Measurements from ENCODE around the gene EZH1.

EZH1 gene

GRCh38 chr17:42682722-42683403 is 62.0 kb downstream of the EZH1 start:
- DNase-seq (ENCODE audit: low spot score): peak; percentile 71

DNA sequence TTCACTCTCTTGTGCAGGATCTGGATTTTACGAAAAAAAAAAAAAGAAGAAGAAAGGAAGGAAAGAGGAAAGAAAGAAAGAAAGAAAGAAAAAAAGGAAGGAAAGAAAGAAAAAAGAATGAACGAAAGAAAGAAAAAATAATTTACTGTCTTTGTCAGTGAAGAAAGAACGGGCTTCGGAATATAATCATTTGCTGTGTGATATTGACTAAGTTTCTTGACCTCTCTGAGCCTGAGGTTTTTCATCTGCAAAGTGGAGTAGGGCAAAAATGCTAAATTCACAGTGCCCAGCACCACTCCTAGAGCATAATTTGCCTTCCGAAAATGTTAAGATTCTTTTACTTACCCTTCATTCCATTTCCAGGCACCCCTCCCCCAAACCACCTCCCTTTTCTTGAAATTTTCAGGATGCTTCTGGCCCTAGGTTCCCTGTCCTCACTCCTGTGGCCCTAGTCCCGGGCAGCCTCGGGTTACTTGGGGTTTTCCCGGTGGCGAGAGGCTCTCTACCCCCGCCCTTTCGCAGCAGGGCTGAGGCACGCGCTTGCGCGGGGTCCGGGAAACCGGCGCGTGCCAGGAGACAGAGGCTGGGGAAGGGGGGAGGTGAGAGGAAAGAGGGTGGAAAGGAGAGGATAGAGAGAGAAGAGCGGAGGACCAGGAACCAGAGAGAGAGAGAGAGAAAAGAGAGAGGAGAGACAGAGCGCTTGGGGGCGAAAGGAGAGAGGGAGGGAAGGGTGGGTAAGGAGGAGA is 62.7 kb downstream of the EZH1 start, which contains the start of gene CNTNAP1:
Gene CNTNAP1 (plus strand): TSS at position 556 of the 746 bp plus-strand sequence. CDS start 299 bp downstream, outside the sequence.
- peak; percentile 91 for DNase-seq (ENCODE audit: low spot score)

DNA sequence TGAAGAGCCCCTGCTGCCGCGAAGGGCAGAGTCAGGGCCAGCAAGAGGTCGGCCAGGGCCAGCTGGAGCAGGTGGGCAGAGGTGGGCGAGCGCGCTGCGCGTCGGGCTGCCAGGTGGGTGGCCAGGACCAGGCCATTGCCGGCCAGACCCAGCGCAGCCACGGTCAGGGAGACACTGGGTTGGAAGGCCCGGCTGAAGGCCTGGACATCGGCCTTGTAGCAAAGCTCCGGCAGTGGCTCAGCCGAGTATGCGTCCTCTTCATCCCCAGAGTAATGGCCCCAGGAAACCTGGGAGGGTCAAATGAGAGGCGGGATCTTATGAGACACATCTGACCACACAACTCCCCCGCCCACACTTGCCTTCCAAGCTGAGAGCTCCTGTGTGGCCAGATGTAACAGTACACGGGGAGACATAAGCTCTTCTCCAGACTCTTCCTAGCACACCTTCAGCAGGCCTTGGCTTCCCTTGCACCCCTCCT is 64.5 kb downstream of the EZH1 start:
- DNase-seq (ENCODE audit: low spot score): no peak

DNA sequence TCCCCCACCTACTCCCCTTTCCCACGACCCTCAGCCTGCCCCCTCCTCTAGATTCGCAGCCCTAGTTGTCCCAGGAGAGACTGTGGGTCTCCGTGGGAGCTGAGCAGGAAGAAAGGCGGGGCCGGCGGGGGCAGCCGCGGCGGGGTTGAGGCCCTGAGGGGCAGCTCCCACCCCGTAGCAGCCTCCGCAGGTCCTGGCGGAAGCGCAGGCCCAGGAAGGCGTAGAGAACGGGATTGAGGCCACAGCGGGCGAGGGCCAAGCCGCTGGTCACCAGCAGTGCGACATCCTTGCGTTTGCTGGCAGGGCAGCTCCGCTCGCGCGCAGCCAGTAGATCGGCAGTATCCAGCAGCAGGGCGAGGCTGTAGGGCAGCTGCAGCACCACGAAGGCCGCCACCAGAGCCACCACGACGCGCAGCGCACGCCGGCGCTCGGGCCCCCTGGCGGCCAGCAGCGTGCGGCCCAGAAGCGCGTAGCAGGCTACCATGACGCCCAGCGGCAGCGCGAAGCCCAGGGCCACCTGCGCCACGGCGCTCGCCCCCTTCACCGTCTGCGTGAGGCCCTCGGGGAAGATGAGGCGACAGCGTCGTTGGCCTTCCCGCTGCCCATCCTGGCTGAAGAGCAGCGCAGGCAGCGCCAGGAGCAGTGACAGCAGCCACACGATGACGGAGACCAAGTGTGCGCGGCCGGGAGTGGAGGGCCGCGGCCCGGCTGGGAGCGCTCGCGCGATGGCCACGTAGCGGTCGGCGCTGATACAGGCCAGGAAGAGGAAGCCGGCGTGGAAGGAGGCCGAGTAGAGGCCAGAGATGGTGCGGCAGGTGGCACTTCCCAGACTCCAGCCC is 65.1 kb downstream of the EZH1 start:
- DNase-seq (ENCODE audit: low spot score): peak; percentile 88

DNA sequence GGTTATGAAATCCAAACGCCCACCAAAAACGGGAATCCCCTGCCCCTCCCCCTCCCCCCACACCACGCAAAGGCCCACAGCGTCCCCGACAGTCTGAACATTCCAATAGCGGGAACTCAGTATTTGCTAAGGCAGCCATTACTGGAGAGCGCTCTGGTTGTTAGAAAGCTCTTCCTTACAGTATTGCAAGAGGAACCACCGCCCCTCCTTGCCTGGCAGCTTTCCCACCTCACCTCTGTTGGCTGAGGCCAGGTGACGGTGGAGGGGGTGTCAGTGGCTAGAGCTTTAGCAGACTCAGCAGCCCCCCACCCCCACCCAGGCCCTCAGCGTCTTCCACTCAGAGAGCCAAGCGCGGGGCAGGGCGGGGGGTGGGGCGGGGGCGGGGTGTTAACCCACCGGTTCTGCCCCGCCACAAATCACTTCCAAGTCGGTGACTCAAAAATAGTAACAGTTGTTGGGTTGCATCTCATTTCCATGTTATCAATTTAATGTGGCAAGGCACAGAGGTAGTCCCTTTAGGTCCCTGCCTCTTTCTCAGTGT is 65.8 kb downstream of the EZH1 start:
- no peak for DNase-seq (ENCODE audit: low spot score)

GRCh38 chr17:42677921-42678781 is 66.7 kb downstream of the EZH1 start:
- peak; percentile 93 for DNase-seq (ENCODE audit: low spot score)

DNA sequence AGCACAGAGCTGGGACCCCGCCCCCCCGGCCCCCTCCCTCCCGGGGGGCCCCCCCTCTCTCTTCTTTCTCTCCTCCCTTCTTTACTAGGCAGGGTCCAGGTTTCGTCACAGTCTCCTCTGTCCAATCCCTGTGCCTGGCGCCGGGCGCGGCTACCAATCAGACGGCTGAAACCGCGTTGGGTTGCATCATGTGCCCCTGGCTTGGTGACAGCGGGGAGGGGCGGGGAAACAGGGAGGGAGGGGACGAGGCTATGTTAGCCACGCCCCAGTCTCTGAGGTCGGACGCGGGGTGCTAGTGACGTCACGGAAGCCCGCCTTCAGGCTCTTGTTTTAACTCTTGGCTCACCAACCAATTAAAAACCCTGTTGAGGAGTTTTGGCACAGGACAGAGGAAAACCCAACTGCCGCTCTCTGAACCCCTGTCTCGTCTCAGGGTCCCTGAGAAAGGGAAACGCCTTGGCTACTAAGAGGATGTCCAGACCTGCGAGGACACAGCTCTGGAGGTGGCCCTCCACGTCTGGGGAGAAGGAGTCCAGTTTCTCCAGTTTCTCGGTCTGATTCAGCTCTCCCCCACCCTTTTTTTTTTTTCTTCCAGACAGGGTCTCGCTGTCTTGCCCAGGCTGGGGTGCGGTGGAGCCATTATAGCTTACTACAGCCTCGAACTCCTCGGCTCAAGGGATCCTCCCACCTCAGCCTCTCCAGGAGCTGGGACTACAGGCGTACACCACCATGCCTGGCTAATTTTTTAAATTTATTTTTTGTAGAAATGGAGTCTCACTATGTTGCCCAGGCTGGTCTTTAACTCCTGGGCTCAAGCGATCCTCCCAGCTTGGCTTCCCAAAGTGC is 67.6 kb downstream of the EZH1 start:
- DNase-seq (ENCODE audit: low spot score): peak; percentile 99

DNA sequence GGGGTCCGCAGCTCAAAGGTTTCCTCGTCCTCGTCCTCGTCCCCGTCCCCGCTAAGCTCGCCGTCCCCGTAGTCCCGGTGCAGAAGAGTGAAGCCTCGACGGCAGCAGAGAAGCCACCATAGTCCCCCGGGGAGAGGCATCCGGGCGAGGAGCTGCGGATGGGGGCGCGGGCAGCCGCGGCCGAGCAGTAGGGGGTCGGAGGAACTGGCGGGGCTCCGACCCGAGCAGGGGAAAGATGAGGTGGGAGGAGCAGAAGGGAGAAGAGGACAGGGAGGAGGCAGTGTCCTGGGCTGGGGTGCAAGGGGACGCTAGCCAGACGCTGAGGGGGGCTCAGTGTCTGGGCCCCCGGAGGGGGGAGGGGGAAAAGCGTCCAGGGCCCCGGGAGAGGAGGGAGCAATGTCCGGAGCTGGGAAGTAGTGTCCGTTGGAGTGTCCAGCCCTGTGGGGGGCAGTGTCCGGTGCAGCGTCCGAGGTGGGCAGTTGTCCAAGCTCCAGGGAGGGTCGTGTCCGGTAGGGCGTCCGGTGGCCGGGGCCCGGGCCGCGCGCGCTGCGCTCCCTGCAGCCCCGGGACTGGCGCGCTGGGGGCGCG is 68.3 kb downstream of the EZH1 start, which contains the start of gene PLEKHH3:
Gene PLEKHH3 (minus strand): TSS at position 571 of the 588 bp plus-strand sequence. CDS start 431 bp downstream, at position 140.
- no peak for DNase-seq (ENCODE audit: low spot score)

GRCh38 chr17:42675965-42676423 is 68.8 kb downstream of the EZH1 start:
- DNase-seq (ENCODE audit: low spot score): peak; percentile 74

GRCh38 chr17:42675348-42675964 is 69.4 kb downstream of the EZH1 start:
- DNase-seq (ENCODE audit: low spot score): peak; percentile 31

DNA sequence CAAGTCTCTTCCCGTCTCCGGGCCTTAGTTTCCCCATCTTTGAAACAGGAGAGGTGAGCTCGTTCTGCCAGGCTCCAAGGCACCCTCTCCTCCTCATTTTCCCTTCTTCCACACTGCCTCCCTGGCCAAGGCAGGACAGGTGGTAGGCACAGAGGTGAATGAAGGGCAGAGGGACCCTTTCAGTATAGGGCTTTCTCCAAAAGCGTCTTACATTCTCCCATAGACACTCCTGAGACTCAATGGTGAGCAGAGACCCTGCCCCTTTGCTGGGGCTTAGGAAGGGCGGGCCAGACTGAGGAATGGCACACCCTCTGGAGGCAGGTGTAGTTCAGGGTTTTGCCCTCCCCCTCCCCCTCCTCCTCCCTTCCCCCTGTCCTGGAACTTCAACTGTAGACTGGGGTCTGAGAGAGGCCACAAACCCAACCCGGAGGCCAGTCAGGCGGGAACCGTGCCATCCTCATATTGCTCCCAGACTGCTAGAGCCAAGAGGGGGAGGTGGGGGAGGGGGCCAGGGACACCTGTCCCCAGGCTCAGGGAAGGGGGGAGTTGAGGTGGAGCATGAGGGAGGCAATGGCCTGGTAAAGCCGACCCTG is 70.0 kb downstream of the EZH1 start:
- no peak for DNase-seq (ENCODE audit: low spot score)

GRCh38 chr17:42673885-42674754 is 70.7 kb downstream of the EZH1 start:
- peak; percentile 86 for DNase-seq (ENCODE audit: low spot score)

GRCh38 chr17:42673266-42673884 is 71.5 kb downstream of the EZH1 start:
- no peak for DNase-seq (ENCODE audit: low spot score)

DNA sequence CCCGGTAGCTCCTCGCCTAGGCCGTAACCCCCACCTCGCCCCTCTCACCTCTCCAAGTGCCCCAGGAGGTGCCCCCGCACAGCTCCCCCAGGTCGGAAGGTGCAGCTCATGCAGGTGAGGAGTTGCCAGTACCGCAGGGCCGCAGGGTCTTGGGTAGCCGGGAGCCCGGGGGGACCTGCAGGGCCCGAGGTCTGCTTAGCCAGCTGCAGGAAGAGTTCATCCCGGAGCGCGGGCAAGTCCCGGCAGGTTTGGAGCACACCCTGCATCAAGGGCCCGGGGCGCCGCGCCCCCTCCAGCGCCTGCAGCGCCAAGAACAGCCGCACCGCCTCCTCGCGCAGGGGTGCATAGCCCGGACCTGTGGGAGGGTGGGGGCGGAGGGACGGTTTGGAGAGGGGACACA is 72.8 kb downstream of the EZH1 start:
- no peak for DNase-seq (ENCODE audit: low spot score)

DNA sequence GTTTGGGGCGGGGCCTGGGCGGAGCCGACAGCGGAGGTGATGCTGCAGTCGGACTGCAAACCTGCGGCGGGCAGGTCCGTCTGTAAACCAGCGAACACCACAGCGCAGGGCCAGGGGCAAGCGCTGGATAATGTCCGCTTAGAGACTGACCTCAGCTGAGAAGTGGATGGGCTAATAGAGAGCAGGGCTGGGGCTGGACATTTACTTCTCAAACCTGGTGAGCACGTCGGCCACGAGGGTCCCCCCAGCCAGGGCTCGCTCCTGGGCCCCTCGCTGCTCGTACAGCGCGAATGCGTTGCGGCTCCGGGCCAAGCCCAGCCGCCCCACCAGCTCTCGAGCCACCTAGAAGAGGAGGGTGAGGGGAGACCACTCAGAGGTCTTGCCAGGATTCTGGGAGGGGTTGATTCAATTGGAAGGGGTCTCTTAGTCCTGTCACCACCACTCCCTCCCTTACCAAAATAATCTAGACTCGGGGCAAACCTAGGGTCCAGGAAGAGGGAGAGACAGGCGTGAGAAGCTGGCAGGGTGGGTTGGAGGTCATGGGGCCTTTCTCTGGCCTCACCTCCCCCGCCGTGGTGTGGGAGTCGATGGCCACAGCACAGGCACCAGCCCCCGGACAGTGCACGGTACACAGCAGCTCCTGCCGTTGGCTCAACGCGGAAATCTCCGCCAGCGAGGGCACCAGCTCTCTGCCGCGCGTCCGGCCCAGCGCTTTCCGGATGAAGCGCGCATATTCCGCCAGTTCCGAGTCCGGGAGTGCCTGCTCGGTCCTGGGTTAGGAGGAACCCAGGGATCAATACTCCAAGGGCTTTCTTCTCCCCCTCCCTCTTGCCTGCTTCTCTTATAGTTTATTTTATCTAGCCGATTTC is 73.8 kb downstream of the EZH1 start:
- DNase-seq (ENCODE audit: low spot score): no peak
